GM20000 (cell line): ENCODE data around the gene PHLDA2.
"Not testable (repeated sequence)": the region's sequence is repeated elsewhere in the genome, so short reads cannot be mapped to it uniquely, and the experiment has no call there.

ENCODE experiments used
- DNase-seq: peaks from one replicate; pipeline ENCODE4 v3.0.0; 2012; ENCODE audit warnings: low spot score
- CTCF ChIP-seq: IDR thresholded peaks from 2 replicates; pipeline ENCODE4 v1.5.1; 2012; ENCODE audit warnings: mild to moderate bottlenecking, control low read depth; ENCODE audit errors: extremely low read depth, missing control alignments

The PHLDA2 gene

GRCh38 chr11:2944530-2944929, 15.3 kb upstream of the PHLDA2 start:
- no peak for TF ChIP-seq CTCF
- DNase-seq, result no peak

GRCh38 chr11:2943711-2944118, 14.5 kb upstream of the PHLDA2 start:
- no peak for DNase-seq
- no peak for TF ChIP-seq CTCF

- DNase-seq, result no peak
- TF ChIP-seq CTCF, result no peak
Observed at GRCh38 chr11:2942872-2943710, 13.9 kb upstream of the PHLDA2 start.

DNA sequence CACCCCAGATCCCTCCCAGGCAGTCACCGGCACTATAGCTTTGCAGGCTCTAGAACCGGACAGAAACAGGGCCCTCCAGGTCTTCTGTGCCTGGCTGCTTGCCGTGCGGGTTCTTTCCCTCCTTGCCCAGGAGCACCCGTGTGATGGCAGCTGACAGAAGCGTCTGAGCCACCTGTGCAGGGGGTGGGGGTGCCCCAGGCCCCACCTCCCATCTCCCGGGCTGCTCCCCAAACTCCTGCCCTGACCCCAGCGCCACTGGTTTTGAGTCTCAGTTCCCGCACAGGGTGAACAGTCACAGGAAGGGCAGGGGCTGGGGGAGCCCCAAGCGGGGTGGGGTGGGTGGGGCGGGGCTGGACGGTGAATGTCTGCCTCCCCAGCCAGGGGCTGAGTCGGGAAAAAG, 13.2 kb upstream of the PHLDA2 start:
- DNase-seq, result no peak

GRCh38 chr11:2940921-2941821, 12.0 kb upstream of the PHLDA2 start:
- no peak for TF ChIP-seq CTCF
- DNase-seq, result no peak

More for the DNA sequence above, 13.2 kb upstream of the PHLDA2 start:
- TF ChIP-seq CTCF, result no peak

- no peak for DNase-seq
- no peak for TF ChIP-seq CTCF
Observed at GRCh38 chr11:2940147-2940920, 11.1 kb upstream of the PHLDA2 start.

- DNase-seq, result not testable (repeated sequence)
Observed at GRCh38 chr11:2938458-2939418, 9.5 kb upstream of the PHLDA2 start.

- not testable (repeated sequence) for DNase-seq
Observed at GRCh38 chr11:2937641-2938457, 8.6 kb upstream of the PHLDA2 start.
